ENCODE measurements around the gene TMEM37.

The TMEM37 gene

DNA sequence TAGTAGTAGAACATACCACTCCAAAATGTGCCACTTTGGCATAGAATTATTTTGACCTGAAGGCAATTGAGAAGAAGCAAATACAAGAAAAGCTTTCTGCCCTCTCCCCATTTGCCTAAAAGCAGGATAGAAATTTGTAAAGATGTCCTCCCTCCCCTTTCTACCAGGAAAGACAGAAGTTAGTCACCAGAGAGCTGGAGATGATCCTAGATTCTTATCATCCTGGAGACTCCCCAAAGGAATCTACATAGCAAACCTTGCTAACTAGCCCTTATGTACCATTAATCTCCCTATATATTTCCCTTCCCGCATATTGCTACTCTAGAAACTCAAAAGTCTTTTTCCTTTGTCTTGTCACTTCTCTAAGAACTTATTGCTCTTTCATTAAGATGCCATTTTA is 12.6 kb upstream of the TMEM37 start:
- DNase-seq (ENCODE audit: low spot score): no peak

DNA sequence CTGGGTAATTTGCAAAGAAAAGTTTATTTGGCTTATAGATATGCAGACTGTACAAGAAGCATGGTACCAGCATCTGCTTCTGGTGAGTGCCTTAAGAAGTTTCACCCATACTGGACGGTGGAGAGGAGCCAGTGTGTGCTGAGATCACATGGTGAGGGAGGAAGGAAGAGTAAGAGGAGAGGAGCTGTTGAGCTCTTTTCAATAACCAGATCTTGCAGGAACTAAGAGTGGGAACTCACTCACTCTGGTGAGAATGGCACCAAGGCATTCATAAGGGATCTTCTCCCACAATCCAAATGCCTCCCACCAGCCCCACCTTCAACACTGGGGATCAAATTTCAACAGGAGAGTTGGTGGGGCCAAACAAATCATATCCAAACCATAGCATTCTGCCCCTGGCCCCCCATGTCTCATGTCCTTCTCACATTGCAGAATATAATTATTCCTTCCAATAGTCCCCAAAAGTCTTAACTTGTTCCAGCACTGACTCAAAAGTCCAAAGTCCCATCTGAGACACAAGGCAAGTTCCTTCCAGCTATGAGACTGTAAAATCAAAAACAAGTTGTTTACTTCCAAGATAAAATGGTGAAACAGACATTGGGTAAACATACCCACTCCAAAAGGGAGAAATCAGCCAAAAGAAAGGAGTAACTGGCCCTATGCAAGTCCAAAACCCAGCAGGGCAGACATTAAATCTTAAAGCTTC is 11.7 kb upstream of the TMEM37 start:
- DNase-seq (ENCODE audit: low spot score): no peak

DNA sequence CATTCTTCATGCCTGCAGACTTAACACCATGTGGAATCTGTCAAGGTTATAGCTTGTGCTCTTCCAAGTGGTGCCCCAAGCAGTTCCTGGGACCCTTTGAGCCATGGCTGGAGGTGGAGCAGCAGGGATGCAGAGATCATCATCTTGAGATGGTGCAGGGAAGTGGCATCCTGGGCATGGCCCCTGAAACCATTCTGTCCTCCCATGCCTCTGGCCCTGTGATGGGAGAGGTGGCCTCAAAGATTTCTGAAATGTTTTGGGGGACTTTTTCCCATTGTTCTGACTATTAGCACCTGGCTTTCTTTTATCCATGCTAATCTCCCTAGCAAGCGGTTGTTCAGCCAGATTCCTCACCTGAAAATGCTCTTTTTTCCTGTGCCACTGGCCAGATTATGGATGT is 10.3 kb upstream of the TMEM37 start:
- no peak for DNase-seq (ENCODE audit: low spot score)

- no peak for DNase-seq (ENCODE audit: low spot score)
Measured at GRCh38 chr2:119421741-119422140, 9.9 kb upstream of the TMEM37 start.

DNA sequence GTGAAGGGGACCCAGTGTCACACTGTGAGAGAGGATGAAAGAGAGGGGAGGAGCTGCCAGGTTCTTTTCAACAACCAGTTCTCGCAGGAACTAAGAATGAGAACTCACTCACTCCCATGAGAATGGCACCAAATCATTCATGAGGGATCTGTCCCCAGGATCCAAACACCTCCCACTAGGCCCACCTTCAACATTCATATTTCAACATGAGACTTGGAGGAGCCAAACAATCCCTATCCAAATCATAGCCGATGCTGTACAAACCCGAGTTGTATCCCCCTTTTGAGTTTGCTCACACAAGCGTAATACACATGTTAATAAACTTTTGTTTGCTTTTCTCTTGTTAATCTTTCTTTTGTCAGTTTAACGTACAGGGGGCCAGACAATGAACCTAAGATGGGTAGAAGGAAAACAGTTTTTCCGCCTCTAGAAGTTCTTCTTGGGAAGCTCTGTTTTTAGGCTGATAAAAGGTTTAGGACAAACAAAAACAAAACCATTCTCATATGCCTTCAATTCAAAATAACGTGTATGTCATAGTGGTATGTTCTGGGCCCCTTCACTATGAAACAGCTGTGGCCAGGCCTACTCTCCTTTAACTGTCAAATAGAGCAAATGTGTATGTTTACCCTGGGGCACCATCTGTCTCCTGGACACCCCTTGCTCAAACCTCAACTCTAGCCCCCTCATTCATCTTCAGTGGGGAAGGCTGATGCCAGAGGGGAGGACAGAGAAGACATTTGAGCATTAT is 9.1 kb upstream of the TMEM37 start:
- no peak for DNase-seq (ENCODE audit: low spot score)

DNA sequence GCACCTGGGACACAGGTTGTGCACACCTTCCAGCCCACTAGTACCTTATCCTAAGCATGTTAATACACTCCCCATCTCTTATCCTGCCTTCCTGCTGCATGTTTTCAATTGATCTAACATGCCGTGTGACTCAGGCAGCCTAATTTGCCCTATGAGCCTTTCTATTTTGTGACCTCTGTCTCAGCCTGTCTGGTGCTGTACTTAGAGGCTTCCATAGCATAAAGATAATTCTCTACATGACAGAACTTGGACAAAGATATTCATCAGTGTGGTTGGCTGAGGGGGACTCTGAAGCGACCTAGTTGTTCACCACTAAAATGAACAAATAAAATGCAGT is 8.6 kb upstream of the TMEM37 start:
- no peak for DNase-seq (ENCODE audit: low spot score)

GRCh38 chr2:119423811-119424210 is 7.8 kb upstream of the TMEM37 start:
- no peak for DNase-seq (ENCODE audit: low spot score)

DNA sequence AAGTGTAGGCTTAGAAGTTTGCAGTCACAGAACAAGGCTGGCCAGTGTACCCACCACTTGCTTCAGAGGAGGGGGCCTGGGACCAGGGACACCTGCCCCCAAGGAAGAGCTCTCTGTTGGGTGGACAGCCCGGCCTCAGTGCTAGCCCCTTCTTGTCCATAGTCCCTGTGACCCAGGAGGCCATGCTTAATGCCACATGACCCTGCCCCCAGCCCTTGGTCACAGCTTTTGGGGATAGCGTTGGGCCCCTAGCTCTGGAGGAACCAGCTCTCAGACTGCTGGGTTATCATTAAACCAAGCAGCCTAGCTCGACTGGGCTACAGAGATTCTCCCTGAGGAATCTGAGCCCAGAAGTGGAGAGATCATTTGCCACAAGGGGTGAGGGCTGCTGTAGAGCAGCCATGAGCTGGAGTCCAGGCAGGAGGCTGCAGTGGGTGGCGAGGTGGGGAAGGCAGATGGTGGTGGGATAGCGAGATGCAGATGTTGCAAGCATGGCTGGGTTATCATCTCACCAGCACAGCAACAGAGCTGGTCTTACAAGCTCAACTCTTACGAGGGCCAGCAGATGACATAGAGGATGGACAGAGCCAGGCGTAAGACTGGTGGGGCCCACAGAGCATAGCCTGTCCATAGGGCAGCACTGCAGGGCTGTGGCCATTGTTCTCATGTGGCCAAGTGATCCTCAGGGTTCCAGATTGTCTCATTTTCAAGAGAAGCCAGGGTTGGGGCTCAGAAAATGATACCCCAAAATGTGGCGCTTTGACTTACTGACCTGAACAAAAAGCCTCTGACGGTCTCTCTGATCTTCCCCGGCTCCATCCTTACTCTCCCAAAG is 7.2 kb upstream of the TMEM37 start:
- DNase-seq (ENCODE audit: low spot score): no peak

DNA sequence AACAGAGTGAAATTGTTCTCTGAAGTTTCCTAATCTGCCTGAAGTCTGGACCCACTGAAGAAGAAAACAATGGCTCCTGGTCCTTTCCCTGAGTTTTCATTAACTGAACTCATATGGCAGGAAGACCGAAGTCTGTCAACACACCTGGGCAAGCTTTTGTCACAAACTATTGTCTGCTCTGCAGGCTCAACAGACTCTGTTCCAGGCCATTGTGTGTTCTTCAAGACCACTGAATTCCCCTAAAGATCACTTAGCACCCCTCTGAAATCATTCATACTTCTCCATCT is 6.6 kb upstream of the TMEM37 start:
- no peak for DNase-seq (ENCODE audit: low spot score)

DNA sequence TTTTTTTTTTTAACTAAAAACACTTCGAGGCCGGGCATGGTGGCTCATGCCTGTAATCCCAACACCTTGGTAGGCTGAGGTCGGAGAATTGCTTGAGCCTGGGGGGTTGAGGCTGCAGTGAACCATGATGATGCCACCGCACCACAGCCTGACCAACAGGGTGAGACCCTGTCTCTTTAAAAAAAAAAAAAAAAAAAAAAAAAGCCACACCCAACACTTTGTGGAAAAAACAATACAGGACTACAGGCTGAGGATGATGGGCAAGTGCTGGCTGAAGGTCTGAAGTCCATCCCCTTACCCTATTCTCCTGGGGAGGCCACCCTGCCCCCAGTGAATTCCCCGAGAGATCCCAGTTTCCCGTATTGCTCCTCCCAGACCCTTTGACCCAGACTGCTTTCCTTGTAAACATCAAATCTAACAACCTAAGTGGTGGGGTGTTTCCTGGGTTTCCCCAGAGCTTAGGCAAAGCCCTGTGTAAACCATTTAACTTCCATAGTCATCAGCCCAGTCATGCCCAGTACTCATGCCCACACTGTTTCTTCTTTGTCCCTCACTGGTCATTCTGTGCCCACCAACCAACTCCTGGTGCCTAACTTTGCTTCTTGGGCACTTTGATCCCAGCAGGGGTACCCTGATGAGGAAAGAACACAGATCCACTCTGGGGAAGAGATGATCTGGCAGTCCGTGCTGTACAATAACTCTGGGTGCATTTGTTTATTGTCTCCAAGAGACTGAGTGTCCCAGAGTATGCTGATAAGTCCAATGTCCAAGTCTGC is 5.8 kb upstream of the TMEM37 start:
- no peak for DNase-seq (ENCODE audit: low spot score)

GRCh38 chr2:119426396-119426675 is 5.3 kb upstream of the TMEM37 start:
- no peak for DNase-seq (ENCODE audit: low spot score)

DNA sequence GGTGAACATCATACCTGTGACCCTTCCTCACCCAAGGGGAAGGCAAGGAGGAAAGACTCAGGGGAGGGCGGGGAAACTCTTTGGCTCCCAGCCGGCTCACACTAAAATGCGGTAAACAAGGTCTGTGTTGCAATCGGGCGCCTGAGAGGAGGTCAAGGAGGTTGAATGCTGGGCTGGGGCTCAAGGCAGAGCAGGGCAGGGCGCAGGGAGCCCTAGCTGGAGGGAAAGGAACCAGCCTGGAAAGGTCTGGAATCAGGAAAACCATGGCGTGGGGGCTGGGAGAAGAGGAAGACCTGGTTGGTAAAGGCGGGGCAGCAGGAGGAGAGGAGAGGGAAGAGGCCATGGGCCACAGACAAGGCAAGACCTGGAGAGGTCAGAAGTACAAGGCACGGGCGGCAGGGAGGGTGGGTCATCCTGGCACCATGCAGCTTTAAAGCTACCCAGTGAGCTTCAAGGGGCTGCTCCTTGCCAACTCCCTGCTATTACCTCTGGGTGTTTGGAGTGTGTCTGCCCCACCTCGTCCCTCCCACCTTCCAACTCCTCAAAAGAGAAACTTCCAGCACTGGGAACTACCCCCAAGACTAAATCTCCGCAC is 4.8 kb upstream of the TMEM37 start:
- DNase-seq (ENCODE audit: low spot score): no peak

GRCh38 chr2:119427756-119428155 is 3.9 kb upstream of the TMEM37 start:
- no peak for DNase-seq (ENCODE audit: low spot score)

GRCh38 chr2:119428488-119429224 is 3.0 kb upstream of the TMEM37 start:
- DNase-seq (ENCODE audit: low spot score): no peak

- no peak for DNase-seq (ENCODE audit: low spot score)
Measured at GRCh38 chr2:119429225-119429981, 2.3 kb upstream of the TMEM37 start.

GRCh38 chr2:119430023-119430498 is 1.6 kb upstream of the TMEM37 start:
- no peak for DNase-seq (ENCODE audit: low spot score)

- DNase-seq (ENCODE audit: low spot score): no peak
Measured at GRCh38 chr2:119431976-119432850, 559 bp downstream of the TMEM37 start.

DNA sequence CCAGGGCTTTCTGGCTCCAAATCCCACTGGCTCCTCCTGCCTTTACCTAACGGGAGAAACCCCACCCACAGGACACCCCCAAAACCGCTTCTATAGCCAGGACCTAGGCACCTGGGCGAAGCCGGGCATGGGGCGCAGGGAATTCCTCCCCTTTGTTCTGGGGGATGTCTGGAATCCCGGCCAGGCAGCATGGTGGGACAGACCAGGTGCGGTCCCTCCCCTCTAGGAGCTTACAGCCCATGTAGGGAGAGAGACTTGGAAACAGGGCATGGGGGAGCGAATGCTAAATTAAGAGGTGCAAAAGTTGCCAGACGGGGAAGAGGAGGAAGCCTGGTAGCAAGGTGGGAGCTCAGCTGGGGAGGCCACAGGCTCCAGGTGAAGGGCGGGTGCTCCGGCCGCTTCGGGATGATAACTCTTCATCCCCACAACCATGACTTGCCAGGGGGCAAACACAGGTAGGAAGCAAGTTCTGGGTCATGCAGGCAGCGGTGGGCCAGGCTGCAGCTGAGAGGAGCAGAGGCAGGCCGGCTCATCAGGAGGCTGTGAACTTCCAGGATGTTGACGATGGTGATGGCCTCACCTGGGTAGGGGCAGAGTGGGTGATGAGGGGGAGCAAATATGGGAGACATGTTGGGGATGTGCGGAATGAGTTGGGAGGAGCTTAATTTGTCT is 1.3 kb downstream of the TMEM37 start:
- no peak for DNase-seq (ENCODE audit: low spot score)
